Activated naive CD8-positive, alpha-beta T cell treated with anti-CD3 and anti-CD28 coated beads, Interleukin-2, amount 50 U/mL, for 24 hours (primary cell): ENCODE measurements around the gene ANO7.

Experiments
- ATAC-seq: fragments of 150-1000 bp; cut with Tn5 transposase; one replicate; pipeline ENCODE4 v1.10.0; 2021
- DNase-seq: peaks from one replicate; pipeline ENCODE4 v3.0.0; 2021
- H3K27ac Mint-ChIP-seq: one replicate; pipeline ENCODE4 v1.8.0; 2021; ENCODE audit warnings: mild to moderate bottlenecking, mixed read lengths
- H3K27me3 Mint-ChIP-seq: one replicate; pipeline ENCODE4 v1.8.0; 2021; ENCODE audit warnings: mixed read lengths
- H3K36me3 Mint-ChIP-seq: one replicate; pipeline ENCODE4 v1.8.0; 2021; ENCODE audit warnings: low read depth, mixed read lengths
- H3K4me1 Mint-ChIP-seq: one replicate; pipeline ENCODE4 v1.8.0; 2021; ENCODE audit warnings: mixed read lengths
- H3K4me3 Mint-ChIP-seq: one replicate; pipeline ENCODE4 v1.8.0; 2021; ENCODE audit warnings: mild to moderate bottlenecking, moderate library complexity, mixed read lengths
- H3K9me3 Mint-ChIP-seq: one replicate; pipeline ENCODE4 v1.8.0; 2021; ENCODE audit warnings: mixed read lengths

Gene ANO7

DNA sequence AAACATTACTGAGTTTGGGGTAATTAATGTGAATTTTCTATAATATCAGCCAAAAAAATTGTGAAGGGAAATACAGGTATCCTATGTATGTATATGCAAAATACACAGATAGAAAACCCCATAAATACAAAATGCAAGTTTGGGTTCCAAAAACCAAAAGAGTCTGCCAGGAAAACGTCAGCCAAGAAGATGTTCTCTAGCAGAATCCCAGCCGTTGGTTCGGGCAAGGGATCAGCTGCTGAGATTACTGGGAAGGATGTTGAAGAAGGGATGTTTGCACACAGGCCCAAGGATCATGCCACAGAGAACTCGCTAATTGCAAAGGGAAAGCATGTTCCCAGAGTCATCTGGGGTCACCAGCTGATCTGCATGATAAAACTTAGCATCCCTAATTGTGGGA lies 9.5 kb upstream of the ANO7 start:
- H3K27me3 Mint-ChIP-seq: no peaks in the 10 kb centered on the region
- peaks cover 23% of the 10 kb centered on the region for H3K36me3 Mint-ChIP-seq
- H3K9me3 Mint-ChIP-seq: no peaks in the 10 kb centered on the region
- no peak overlapping the region for H3K4me3 Mint-ChIP-seq
- H3K4me1 Mint-ChIP-seq: peaks cover 6% of the 10 kb centered on the region
- no peak overlapping the region for H3K27ac Mint-ChIP-seq
- DNase-seq (no peak), ATAC-seq (no peak)

DNA sequence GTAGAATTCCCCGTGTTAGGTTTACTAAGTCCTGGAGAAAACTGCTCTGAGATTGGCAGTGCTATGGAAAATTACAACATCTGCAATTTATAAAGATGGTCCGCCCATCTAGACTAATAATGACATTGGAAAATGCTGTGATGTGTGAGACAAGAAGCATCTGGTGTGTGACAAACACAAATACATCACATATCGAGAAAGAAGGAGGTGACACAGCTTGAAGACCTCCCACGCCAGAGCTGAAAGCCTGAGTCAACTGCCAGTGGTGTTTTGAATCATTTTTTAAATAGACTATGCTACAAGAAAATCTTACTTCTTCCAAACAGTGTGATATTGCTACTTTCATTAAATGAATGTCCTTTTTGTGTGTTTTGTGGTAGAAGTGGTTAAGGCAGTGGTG lies 8.6 kb upstream of the ANO7 start:
- no peak overlapping the region for H3K27ac Mint-ChIP-seq
- H3K36me3 Mint-ChIP-seq: peaks cover 24% of the 10 kb centered on the region
- peak; percentile 63 for ATAC-seq
- peaks cover 6% of the 10 kb centered on the region for H3K4me1 Mint-ChIP-seq
- H3K27me3 Mint-ChIP-seq: no peaks in the 10 kb centered on the region
- H3K4me3 Mint-ChIP-seq: no peak overlapping the region
- no peak for DNase-seq
- H3K9me3 Mint-ChIP-seq: no peaks in the 10 kb centered on the region

DNA sequence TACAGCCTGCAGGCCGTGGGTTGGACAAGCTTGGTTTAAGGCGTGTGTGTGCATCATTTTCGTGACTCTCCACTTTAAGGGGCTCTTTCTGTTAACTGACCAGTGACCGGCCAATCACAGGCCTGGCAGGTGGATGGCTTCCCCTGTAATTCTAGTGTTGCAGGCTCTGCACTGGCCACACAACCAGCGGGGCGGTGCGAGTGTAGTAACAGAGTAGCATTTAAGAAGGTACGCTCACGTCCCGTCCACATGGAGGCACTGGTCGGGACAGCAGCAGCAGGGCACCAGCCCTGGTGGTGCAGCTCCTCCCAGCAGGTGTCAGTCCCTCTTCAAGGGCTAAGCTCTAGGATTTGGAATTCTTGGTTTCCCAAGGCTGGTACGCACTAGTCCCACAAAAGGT lies 8.0 kb upstream of the ANO7 start:
- no peak for DNase-seq
- Mint-ChIP-seq H3K27me3 (no peaks in the 10 kb centered on the region), H3K4me1 (peaks cover 6% of the 10 kb centered on the region), H3K4me3 (no peak overlapping the region), H3K9me3 (no peaks in the 10 kb centered on the region), H3K27ac (no peak overlapping the region), H3K36me3 (peaks cover 21% of the 10 kb centered on the region)
- no peak for ATAC-seq

DNA sequence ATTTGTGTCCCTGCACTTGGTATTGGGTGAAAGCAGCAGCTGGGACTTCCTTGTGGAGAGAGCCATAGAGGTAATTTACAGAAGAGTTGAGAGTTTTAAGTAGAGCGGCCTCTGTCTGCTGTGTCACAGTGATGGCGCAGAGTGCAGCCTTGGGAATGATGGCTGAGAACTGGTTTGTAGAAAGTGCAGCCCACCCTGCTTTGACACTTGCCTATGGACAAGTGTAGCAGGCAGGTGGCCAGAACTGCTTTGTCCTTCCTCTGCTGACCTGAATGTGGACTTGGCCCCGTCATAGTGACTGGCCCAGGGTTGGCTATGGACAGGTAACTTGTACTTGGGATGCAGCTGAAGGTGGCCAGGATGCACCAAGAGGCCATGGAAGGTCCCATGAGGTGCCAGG lies 6.4 kb upstream of the ANO7 start:
- DNase-seq: no peak
- no peaks in the 10 kb centered on the region for H3K27me3 Mint-ChIP-seq
- H3K4me3 Mint-ChIP-seq: no peak overlapping the region
- no peak overlapping the region for H3K27ac Mint-ChIP-seq
- peaks cover 15% of the 10 kb centered on the region for H3K36me3 Mint-ChIP-seq
- peaks cover 6% of the 10 kb centered on the region for H3K4me1 Mint-ChIP-seq
- ATAC-seq: no peak
- no peaks in the 10 kb centered on the region for H3K9me3 Mint-ChIP-seq

DNA sequence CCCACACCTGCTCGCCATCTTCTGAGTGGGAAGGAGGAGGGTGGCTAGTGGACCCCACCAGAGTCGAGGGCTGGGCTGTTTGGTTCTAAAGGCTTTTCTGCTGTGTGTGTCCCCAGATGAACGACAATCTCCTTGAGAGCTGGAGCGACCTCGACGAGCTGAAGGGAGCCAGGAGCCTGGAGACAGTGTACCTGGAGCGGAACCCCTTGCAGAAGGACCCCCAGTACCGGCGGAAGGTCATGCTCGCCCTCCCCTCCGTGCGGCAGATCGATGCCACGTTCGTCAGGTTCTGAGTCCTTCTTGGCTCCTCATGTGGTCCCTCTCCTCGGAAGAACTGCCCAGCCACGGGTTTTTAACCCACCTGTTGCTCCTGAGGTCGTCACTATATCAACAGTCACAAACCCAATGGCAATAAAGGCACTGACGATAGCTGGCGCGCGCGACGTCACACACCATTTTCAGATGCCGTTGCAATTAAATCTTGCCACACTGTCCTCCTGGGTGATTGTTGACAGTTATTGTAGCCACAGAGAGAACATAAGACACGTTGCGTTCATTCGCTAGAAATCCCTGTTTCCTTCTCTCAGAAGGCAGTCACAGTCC lies 5.8 kb upstream of the ANO7 start:
- peaks cover 6% of the 10 kb centered on the region for H3K4me1 Mint-ChIP-seq
- DNase-seq: no peak
- peaks cover 12% of the 10 kb centered on the region for H3K36me3 Mint-ChIP-seq
- H3K27me3 Mint-ChIP-seq: no peaks in the 10 kb centered on the region
- H3K9me3 Mint-ChIP-seq: no peaks in the 10 kb centered on the region
- ATAC-seq: no peak
- no peak overlapping the region for H3K4me3 Mint-ChIP-seq
- H3K27ac Mint-ChIP-seq: no peak overlapping the region

DNA sequence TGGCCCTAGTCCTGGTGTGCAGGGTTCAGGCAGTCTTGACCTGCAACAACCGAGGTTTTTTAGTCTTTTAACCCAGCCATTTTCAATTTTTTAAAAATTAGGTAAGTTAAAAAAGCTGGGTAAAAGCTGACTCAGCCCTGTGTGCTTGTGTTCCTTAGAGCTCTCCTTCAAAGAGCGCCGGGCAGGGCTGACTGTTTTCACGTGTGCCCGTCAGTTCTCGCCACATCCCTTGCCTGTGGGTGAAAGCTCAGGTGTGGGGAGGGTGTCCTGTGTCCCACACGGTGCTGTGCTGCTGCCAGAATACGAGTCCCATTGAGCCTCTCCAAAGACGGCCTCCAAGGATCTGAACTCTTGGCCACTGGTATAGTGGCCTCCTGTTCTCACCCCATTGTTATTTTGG lies 5.3 kb upstream of the ANO7 start:
- Mint-ChIP-seq H3K27ac (no peak overlapping the region), H3K27me3 (no peaks in the 10 kb centered on the region), H3K9me3 (no peaks in the 10 kb centered on the region), H3K4me1 (peaks cover 6% of the 10 kb centered on the region), H3K36me3 (peaks cover 12% of the 10 kb centered on the region), H3K4me3 (no peak overlapping the region)
- no peak for ATAC-seq
- no peak for DNase-seq

DNA sequence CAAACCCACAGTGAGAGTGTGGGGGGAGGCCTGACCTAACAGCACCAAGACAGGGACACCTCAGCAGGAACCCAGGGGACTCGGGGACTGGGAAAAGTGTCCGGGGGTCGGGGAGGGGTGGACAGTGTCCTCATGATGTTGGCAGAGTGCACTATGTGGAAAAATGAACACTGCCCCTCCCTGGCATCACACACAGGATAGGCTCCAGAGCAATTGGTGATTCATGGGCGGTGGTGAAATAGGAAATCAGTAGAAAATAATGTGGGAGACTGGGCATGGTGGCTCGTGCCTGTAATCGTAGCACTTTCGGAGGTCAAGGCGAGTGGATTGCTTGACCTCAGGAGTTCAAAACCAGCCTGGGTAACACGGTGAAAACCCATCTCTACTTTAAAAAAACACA lies 3.6 kb upstream of the ANO7 start:
- no peaks in the 10 kb centered on the region for H3K4me1 Mint-ChIP-seq
- H3K27me3 Mint-ChIP-seq: no peaks in the 10 kb centered on the region
- DNase-seq (no peak), ATAC-seq (no peak)
- no peak overlapping the region for H3K4me3 Mint-ChIP-seq
- H3K36me3 Mint-ChIP-seq: peaks cover 3% of the 10 kb centered on the region
- H3K27ac Mint-ChIP-seq: no peak overlapping the region
- no peaks in the 10 kb centered on the region for H3K9me3 Mint-ChIP-seq

DNA sequence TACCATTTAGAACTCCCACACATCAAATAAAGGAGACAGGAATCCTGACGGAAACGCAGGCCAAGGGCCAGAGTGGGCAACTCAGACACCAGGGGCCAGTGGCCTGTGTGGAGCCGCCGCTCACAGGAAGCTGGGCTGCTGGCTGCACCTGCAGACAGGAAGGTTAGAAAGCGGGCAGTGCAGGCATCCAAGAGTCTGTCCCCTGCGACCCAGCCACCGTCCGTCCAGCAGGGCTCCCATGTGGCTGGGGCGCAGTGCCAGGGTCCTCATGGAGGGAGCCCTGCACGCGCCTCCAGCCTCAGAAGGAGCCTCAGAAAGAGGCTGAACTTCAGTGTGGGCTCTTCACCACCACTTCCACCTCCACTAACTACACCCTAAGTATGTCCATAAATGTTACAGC lies 2.5 kb upstream of the ANO7 start:
- ATAC-seq (no peak), DNase-seq (no peak)
- peaks cover 3% of the 10 kb centered on the region for H3K36me3 Mint-ChIP-seq
- no peaks in the 10 kb centered on the region for H3K27me3 Mint-ChIP-seq
- no peak overlapping the region for H3K4me3 Mint-ChIP-seq
- H3K4me1 Mint-ChIP-seq: no peaks in the 10 kb centered on the region
- H3K9me3 Mint-ChIP-seq: no peaks in the 10 kb centered on the region
- H3K27ac Mint-ChIP-seq: no peak overlapping the region

DNA sequence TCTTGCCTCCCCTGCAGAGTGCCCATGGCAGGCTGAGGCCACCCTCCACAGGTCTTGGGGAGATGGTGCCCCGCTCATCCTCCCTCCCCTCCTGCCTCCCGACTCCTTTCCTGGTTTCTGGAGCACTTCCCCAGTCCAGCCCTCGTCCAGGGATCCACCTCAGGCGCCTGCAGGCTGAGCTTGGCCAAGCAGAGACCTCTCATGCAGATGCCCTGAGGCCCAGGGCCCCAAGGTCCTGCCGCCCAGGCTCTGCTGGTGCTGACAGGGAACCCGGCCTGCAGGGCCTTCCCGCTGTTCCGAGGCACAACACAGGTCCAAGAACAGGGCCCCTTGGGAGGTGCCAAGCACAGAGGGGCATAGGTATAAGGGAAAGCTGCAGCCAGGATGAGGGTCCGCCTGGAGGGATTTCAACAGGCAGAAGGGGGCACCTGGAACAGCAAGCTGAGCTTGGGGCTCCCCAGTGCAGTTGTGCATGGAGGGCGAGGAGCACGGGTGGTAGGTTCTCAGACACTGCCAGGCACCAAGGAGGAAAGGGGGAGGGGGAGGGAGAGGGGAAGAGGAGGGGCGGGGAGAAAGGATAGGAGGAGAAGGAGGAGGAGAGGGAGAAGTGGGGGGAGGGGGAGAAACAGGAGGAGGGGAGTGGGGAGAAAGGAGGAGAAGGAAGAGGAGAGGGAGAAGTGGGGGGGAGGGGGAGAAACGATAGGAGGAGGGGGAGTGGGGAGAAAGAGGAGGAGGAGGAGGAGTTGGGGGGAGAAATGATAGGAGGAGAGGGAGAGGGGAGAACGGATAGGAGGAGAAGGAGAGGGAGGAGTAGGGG lies 1.2 kb upstream of the ANO7 start:
- H3K27me3 Mint-ChIP-seq: no peaks in the 10 kb centered on the region
- DNase-seq (no peak), ATAC-seq (no peak)
- H3K4me1 Mint-ChIP-seq: no peaks in the 10 kb centered on the region
- no peaks in the 10 kb centered on the region for H3K9me3 Mint-ChIP-seq
- peaks cover 3% of the 10 kb centered on the region for H3K36me3 Mint-ChIP-seq
- no peak overlapping the region for H3K27ac Mint-ChIP-seq
- no peak overlapping the region for H3K4me3 Mint-ChIP-seq

DNA sequence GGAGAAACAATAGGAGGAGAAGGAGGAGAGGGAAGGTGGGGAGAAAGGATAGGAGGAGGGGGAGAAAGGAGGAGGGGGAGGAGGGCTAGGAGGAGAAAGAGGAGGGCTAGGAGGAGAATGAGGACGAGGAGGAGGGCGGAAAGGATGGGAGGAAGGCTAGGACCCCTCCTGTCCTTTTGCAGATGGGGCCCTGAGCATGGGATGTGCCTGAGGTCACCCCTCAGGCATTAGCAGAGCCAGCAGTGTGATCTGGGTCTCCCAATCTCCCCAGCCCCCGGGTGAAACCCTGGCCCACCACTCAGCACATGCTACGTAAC lies 601 bp upstream of the ANO7 start:
- ATAC-seq: no peak
- Mint-ChIP-seq H3K27me3 (no peaks in the 10 kb centered on the region), H3K36me3 (peaks cover 3% of the 10 kb centered on the region), H3K4me3 (no peak overlapping the region), H3K27ac (no peak overlapping the region), H3K9me3 (no peaks in the 10 kb centered on the region), H3K4me1 (no peaks in the 10 kb centered on the region)
- no peak for DNase-seq

DNA sequence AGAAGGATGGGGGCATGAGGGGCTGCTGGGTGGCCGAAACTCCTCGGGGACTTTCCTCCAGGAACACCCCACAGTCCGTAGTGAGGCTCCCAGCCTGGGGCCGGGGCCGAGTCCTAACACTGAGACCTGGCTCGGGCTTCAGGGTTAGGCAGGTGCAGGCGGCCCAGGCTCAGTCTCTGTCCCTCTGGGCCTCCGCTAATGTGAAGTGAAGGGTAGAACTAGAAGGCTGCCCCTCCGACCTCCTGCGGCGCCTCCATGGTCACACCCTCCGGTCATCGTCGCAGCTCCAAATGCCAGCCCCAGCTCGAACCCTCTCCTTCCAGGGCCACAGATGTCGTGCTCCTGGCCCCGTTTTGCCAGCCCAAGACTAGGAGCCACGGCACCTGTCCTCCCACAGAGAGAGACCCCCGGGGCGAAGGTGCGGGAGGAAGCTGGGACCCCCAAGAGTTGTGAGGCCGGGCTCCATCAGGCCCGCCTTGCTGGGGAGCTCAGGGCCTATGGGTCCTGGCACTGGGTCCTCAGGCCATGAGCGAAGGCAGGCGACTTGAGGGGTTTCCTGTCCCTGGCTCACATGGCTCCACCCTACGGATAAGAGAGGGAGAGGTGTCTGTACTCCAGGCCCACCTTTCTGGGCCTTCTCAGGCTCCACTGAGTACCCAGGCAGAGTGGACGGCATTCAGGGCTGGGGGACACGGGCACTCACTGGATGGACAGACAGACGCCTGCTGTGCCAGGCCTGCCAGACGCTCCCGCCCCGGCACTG lies 797 bp downstream of the ANO7 start:
- Mint-ChIP-seq H3K36me3 (peaks cover 3% of the 10 kb centered on the region), H3K27me3 (no peaks in the 10 kb centered on the region), H3K4me3 (no peak overlapping the region), H3K4me1 (no peaks in the 10 kb centered on the region), H3K27ac (no peak overlapping the region), H3K9me3 (no peaks in the 10 kb centered on the region)
- ATAC-seq (no peak), DNase-seq (no peak)

DNA sequence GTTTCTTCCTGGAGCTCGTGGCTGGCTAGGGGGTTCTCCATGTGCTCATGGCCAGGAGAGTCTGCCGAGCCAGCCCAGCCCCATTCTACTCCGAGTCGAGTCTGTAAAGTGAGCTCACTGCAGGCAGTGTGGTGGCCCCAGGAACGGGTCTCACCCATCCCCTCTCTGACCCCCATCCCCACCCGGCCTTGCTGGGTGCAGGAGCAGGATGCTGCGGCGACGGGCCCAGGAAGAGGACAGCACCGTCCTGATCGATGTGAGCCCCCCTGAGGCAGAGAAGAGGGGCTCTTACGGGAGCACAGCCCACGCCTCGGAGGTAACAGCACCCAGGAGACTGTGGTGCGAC lies 1.4 kb downstream of the ANO7 start:
- no peak overlapping the region for H3K4me3 Mint-ChIP-seq

DNA sequence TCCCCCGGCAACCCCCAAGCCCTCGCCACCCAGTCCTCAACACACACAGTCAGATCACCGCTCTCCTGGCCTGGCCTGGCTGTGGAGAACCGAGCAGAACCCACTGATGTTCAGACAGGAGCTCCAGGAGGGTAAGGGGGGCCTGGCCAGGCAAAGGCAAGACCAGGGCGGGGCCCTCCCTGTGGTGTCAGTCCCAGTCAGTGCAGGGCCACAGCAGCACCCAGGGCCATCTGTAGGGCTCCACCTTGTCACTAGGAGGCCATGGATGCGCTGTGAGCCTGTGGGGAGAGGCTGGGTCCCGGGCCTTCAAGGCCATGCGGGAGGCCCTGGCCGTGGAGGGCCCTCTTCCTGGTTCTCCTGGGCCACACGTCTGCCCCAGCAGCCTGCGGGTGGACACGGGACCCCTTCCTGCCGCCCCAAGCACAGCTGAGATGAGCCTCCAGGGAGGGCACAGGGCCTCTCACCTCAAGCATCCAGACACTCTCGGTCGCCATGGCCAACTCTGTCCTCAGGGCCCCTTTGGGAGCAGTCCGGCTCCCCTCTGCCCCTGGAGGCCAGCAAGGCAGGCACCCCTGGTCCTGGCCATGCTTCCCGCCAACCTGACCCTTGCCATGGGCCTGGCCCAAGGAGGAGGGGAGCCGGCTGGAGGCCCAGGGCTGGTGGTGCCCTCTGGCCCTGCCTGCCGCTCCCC lies 2.0 kb downstream of the ANO7 start:
- no peaks in the 10 kb centered on the region for H3K36me3 Mint-ChIP-seq
- no peaks in the 10 kb centered on the region for H3K4me1 Mint-ChIP-seq
- H3K27me3 Mint-ChIP-seq: no peaks in the 10 kb centered on the region
- no peak overlapping the region for H3K27ac Mint-ChIP-seq
- ATAC-seq: peak; percentile 27
- DNase-seq: no peak
- H3K4me3 Mint-ChIP-seq: no peak overlapping the region
- no peaks in the 10 kb centered on the region for H3K9me3 Mint-ChIP-seq

More for the DNA sequence above, 1.4 kb downstream of the ANO7 start:
- DNase-seq (no peak), ATAC-seq (no peak)
- no peaks in the 10 kb centered on the region for H3K9me3 Mint-ChIP-seq
- H3K4me1 Mint-ChIP-seq: no peaks in the 10 kb centered on the region
- H3K36me3 Mint-ChIP-seq: peaks cover 3% of the 10 kb centered on the region
- no peaks in the 10 kb centered on the region for H3K27me3 Mint-ChIP-seq
- H3K27ac Mint-ChIP-seq: no peak overlapping the region

DNA sequence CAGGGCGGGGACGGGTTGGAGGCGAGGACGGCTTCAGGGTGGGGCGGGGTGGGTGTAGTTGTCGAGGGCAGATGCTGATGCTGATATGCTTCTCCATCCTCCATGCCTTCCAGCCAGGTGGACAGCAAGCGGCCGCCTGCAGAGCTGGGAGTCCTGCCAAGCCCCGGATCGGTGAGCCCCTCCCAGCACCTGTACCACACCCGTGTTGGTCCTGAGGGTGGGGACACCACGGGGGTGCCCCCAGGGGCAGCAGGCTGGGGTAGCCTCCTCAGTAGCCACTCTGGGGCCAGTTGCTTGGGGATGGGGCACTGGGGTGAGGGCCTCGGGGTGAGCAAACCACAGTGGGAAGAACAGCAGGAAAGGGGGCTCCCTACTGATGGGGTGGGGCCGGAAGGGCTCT lies 2.6 kb downstream of the ANO7 start:
- H3K9me3 Mint-ChIP-seq: no peaks in the 10 kb centered on the region
- H3K36me3 Mint-ChIP-seq: no peaks in the 10 kb centered on the region
- no peaks in the 10 kb centered on the region for H3K4me1 Mint-ChIP-seq
- H3K27ac Mint-ChIP-seq: no peak overlapping the region
- no peaks in the 10 kb centered on the region for H3K27me3 Mint-ChIP-seq
- DNase-seq (no peak), ATAC-seq (no peak)
- no peak overlapping the region for H3K4me3 Mint-ChIP-seq

DNA sequence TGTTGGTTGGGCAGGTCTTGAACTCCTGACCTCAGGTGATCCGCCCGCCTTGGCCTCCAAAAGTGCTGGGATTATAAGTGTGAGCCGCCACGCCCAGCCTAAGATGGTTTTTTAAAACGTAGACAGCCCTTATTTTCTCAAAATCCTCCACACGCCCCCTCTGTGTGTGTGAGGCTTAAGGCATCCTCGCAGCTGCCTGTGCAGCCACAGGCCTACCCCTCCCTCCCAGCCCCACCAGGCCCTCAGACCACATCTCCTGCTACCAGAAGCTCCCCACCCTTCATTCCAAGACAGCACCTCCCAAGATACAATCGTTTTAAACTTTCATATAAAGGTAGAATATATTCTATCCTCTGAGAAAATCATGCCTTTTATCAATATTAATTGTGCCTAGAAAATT lies 4.8 kb downstream of the ANO7 start:
- H3K9me3 Mint-ChIP-seq: no peaks in the 10 kb centered on the region

More for the DNA sequence above, 4.8 kb downstream of the ANO7 start:
- H3K27ac Mint-ChIP-seq: no peak overlapping the region
- no peaks in the 10 kb centered on the region for H3K4me1 Mint-ChIP-seq
- DNase-seq: no peak
- H3K4me3 Mint-ChIP-seq: no peak overlapping the region
- no peaks in the 10 kb centered on the region for H3K36me3 Mint-ChIP-seq
- no peaks in the 10 kb centered on the region for H3K27me3 Mint-ChIP-seq
- no peak for ATAC-seq
